ENCODE measurements around the gene BRI3.

Gene BRI3

DNA sequence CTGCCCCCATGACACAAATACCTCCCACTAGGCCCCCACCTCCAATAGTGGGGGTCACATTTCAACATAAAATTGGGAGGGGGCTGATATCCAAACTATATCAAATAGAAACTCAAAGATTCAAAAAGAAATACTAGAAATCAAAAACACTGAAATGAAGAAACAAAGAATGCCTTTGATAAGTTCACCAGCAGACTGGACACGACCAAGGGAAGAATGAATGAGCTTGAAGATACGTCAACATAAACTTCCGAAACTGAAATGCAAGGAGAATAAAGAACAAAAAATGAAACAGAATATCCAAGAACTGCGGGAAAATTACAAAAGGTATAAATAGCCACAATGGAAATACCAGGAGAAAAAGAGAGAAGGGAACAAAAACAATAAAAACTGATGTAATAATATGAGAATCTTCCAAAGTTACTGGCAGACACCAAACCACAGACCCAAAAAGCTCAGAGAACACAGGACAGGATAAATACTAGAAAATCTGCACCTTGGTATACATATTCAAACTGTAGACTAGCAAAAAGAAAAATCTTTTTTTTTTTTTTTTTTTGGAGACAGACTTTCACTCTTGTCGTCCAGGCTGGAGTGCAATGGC, 49.5 kb downstream of the BRI3 start:
- no peak overlapping the region for H3K4me3 ChIP-seq
- DNase-seq (ENCODE audit: low spot score), result no peak
- no peak for TF ChIP-seq CTCF (IDR thresholded peaks at IDR 0.05)
- no peak overlapping the region for H3K27ac ChIP-seq

- H3K4me3 ChIP-seq, result no peak overlapping the region
- TF ChIP-seq CTCF (IDR thresholded peaks at IDR 0.05), result no peak
- DNase-seq (ENCODE audit: low spot score), result no peak
- no peak overlapping the region for H3K27ac ChIP-seq
Measured at GRCh38 chr7:98334081-98334480, 52.6 kb downstream of the BRI3 start.

GRCh38 chr7:98335411-98335977, 54.0 kb downstream of the BRI3 start:
- Histone ChIP-seq H3K27ac (no peak overlapping the region), H3K4me3 (no peak overlapping the region)
- TF ChIP-seq CTCF (IDR thresholded peaks at IDR 0.05), result no peak
- no peak for DNase-seq (ENCODE audit: low spot score)

DNA sequence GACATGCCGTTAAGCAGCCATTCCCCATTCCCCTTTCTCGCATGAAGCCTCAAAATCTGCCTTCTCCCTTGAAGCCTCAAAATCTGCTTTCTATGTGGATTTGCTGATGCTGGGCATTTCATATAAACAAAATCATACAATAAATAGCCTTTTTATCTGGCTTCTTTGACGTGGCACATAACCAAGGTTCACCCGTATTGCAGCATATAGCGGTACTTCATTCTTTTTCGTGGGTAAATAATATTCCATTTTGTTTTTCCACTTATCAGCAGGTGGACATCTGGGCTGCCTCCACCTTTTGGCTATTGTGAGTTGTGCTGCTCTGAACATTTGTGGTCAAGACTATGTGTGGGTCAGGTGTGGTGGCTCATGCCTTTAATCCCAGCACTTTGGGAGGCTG, 57.0 kb downstream of the BRI3 start:
- no peak for TF ChIP-seq CTCF (IDR thresholded peaks at IDR 0.05)
- no peak for DNase-seq (ENCODE audit: low spot score)
- H3K4me3 ChIP-seq, result no peak overlapping the region
- H3K27ac ChIP-seq, result no peak overlapping the region

GRCh38 chr7:98339043-98339442, 57.6 kb downstream of the BRI3 start:
- TF ChIP-seq CTCF (IDR thresholded peaks at IDR 0.05), result no peak
- H3K4me3 ChIP-seq, result no peak overlapping the region
- no peak for DNase-seq (ENCODE audit: low spot score)
- H3K27ac ChIP-seq, result no peak overlapping the region

DNA sequence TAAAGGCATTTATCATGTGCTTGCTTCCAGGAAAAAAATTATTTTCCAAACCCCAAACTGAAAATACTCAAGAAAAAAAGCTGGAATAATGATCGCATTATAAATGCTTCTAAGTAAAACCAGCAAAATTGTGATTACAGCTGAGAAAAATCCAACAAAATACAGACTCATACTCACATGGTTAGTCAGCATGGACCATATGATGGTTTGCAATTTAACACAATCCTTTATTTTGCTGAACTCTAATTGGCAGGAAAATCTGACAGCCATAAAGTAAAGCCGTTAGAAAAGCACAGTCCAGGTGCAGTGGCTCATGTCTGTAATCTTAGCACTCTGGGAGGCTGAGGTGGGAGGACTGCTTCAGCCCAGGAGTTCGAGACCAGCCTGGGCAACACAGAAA, 59.6 kb downstream of the BRI3 start:
- no peak for DNase-seq (ENCODE audit: low spot score)
- TF ChIP-seq CTCF (IDR thresholded peaks at IDR 0.05), result no peak
- Histone ChIP-seq H3K4me3 (no peak overlapping the region), H3K27ac (no peak overlapping the region)
